Transverse colon (tissue), 3 donors: ENCODE data around the gene NISCH.

Experiments used
- EP300 ChIP-seq: sonication (generic); formaldehyde crosslinking; IDR thresholded peaks from one replicate; pipeline ENCODE4 v1.6.1; 2017; ENCODE audit warnings: antibody characterized with exemption, low read depth
- TF ChIP-seq, protein P1 (sequence below), 5 experiments: fragments of 200-600 bp in 3 of 5; fragments of 450-650 bp in 2 of 5; sonication (generic) in 3 of 5; IDR thresholded peaks; 1 replicate in 2 of 5; 2 replicates in 3 of 5; pipeline ENCODE4 v1.5.1; 2016 to 2017; ENCODE audit warnings: antibody characterized with exemption in 5 of 5, inconsistent platforms in 3 of 5, mild to moderate bottlenecking in 2 of 5, moderate library complexity in 1 of 5

GRCh38 chr3:52524258-52524751 lies 68.9 kb downstream of the NISCH start:
- TF ChIP-seq EP300: no peak
- TF ChIP-seq, protein P1, sequence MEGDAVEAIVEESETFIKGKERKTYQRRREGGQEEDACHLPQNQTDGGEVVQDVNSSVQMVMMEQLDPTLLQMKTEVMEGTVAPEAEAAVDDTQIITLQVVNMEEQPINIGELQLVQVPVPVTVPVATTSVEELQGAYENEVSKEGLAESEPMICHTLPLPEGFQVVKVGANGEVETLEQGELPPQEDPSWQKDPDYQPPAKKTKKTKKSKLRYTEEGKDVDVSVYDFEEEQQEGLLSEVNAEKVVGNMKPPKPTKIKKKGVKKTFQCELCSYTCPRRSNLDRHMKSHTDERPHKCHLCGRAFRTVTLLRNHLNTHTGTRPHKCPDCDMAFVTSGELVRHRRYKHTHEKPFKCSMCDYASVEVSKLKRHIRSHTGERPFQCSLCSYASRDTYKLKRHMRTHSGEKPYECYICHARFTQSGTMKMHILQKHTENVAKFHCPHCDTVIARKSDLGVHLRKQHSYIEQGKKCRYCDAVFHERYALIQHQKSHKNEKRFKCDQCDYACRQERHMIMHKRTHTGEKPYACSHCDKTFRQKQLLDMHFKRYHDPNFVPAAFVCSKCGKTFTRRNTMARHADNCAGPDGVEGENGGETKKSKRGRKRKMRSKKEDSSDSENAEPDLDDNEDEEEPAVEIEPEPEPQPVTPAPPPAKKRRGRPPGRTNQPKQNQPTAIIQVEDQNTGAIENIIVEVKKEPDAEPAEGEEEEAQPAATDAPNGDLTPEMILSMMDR (IDR thresholded peaks at IDR 0.05): no peak
